Stimulated activated naive CD8-positive, alpha-beta T cell treated with anti-CD3 and anti-CD28 coated beads, Interleukin-15, Interleukin-2, amounts not matched to agents 100 U/mL and 50 U/mL, for 24 hours (primary cell): ENCODE measurements around the gene SWAP70.

Experiments used
- ATAC-seq: fragments of 150-1000 bp; cut with Tn5 transposase; one replicate; pipeline ENCODE4 v1.10.0; 2021
- DNase-seq: peaks from one replicate; pipeline ENCODE4 v3.0.0; 2021

The SWAP70 gene

DNA sequence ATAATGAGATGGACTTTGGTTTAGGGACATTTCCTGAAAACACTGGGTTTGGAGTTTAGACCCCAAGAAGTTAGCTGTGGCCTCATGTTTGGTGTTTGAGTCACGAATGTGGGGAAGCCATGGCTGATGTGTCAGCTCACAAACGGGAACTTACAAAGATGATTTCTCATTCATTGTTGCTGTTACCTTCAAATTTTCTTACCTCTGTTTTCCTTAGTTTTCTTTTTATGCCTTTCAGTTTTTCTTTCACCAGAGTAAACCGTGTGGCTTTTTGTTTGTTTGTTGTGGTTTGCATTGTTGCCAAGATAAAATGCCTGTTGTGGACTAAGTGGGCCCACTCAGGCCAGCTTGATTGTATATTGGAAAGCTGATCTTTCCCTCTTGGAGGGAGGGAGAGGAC is 89.1 kb downstream of the SWAP70 start:
- no peak for DNase-seq
- ATAC-seq = no peak

DNA sequence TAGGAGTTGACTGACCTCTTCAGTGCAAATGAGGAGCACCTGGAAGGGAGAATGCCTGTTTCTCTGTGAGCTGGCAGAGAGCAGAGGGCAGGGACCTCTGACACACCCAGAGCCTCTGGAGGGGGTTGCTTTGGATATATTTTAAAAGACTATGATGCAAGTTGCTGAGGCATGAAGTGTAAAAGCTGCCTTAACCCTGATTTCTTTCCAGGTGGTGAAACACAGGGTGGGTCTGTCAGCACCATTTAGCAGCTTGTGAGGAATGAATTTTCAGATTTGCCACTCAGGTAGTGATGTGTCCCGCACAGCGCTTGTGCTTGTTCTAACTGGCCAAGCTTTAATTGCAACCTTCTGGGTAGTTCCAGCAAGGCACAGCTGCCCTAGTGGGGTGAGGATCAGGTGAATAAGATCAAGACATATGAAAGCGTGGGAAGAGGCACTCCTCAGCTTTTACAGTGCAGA is 90.2 kb downstream of the SWAP70 start:
- DNase-seq (no peak), ATAC-seq (no peak)

DNA sequence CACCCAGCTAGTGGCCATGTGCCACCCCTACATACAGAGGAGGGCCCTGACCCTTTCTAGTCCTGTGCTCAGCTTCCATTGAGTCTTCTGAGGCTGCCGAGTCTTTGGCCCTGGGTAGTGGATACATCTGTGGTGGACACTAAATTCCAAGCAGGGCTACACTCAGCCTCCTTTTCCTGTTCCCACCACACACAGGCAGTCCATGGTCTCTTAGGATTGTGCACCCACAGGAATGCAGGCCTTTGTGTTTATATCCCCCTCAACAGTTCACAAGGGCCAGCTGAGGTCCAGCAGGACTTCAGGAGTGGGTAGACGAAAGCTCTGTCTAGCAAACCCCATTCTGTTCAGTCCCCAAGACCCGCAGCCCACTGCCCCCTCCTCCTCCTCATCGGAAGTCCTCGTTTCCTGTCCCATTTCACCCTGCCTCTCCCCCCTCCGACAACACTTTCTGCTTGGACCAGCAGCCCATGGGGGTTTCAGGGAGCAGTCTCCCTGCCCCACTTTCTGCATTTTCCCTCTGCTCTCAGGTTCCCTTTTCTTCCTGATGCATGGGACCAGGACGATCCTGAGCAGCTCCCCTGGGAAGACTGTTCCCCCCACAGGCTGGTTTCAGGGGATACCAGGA is 91.8 kb downstream of the SWAP70 start:
- ATAC-seq (no peak), DNase-seq (no peak)

DNA sequence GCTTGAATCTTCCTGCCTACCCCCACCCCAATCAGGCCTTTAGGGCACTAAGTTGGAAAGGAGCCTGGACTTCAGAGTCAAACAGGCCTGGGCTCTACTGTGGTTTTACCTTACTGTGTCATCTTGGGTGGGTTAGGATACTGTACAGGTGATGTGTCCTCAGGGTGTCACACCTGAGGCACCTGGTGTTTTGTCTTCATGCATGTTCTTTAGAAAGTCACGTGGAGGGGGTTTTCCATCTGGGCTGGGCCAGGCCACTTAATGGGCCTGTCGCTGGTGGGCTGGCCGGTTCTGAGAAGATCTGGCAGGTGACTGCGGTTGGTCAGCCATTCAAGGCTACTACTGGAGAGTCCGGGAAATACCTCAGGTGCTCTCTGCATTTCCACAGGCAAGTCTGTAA is 92.6 kb downstream of the SWAP70 start:
- ATAC-seq (no peak), DNase-seq (no peak)

DNA sequence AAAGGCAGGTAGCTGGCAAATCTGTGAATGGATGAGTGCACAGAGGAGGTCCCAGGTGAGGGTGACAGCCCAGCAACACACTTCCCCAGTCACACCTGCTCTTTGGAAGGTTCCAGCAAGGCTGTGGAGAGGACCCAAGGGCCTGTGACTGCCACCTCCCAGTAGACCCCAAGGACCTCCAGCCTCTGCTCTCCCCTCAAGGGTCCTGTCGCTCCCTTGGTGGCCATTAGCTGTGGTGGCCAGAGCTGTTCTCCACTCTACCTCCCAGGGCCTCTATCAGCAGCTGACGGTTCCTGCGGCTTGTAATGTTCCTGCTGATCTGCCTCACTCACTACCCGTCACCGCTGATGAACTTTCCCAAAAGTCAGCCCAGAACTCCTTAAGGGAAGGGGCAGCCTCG is 93.0 kb downstream of the SWAP70 start:
- DNase-seq (no peak), ATAC-seq (no peak)

DNA sequence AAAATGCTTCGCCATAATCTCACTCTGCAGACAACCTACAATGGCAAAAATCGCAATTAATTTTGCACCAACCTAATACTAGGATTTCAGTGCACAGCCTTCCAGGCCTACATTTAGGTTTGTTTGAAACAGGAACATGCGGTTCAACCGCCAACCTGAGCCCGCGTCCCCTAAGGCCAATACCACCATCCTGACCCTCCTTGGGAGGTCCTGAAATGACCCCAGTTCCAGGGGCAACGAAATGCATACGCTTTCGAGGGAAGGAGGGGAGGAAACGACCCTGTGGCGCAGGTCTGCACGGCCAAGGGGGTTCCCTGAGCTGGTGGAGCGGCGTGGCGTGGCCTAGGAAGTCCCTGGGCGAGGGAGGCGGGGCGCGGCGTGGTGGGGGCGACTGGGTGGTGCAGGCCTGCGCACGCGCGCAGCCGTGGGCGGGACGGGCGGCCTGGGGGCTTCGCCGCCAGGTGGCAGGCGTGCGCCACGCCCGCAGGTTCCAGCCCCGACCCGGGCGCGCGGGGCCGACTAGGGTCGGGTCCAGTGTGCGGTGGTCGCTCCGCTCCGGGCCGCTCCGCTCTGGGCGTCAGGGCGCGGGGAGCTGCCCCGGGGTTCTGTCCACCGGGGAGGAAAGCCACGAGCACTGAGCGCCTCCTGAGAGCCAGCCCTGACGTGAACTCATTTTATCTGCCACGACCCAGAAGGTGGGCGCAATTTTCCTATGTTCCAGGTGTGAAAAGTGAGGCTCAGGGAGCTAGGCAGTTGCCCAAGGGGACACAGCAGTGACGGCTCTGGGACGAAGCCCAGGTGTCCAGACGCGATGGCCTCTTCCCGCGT is 94.1 kb downstream of the SWAP70 start:
- peak; percentile 96 for DNase-seq
- peak; percentile 55 for ATAC-seq

DNA sequence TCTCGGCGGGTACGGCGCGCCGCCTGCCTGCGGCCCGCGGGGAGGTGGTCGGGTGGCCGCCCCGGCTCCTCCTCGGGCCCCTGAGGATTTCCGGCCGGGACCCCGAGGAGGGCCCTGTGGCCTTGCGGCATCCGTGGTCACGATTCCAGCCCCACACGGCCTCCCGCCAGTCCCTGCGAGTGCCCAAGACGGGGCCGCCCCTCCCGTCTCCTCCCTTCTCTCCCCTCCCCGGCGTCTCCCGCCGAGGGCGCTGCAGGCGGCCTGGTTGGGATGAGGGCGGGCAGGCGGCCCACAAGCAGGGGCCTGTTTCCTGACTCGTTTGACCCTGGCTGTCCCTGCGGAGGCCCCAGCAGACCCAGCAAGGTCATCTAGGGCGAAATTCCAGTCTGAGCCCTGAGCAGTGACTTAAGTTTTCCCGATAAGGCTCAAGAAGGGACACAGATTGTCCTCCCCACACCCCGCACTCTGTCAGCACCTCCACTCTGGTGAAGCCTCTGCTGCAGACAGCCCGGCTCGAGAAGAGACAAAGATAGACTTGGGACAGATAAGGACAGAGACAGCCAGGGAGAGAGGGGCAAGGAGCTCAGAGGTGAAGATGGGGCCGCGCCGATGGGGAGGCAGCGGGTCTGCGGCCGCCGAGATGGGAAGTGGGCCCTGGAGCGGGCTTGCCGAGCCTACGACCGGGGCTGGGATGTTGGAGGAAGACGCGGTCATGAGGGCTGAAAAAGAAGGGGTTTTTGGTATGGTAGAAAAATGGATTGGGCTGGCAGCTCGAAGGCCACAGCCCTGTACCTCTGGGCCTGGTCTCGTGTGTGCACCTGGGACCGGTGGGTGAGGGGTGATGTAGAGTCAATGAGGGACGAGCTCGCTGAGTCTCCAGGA is 95.0 kb downstream of the SWAP70 start:
- DNase-seq = peak; percentile 76
- peak; percentile 20 for ATAC-seq

DNA sequence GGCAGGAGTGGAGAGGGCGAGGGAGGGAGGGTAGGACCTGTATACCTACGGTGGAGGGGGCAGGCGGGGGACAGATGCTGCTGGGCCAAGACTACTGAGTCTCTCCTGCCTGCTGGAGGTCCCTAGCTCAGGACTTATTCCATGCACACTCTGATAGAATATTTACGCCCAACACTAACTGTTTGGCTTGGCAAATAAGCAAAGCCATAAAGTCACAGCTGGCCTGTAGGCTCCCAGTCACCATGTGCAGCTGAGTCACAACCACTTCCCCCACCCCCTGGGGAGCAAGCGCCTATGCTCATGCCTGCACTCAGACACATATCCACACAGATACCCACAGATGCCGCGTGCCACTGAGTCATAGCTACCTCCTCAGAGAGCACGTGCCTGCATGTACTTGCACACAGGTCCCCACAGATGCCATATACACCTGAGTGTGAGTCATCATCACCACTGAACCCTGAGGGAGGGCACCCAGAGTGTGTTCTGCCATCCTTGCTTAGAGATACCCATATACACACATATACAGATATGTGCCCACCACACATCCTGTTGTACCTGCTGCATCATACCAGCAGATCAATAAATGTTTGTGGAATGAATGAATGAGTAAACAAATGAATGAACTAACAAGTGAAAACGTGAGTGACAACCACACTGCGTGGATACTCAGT is 95.8 kb downstream of the SWAP70 start:
- ATAC-seq (peak; percentile 91), DNase-seq (peak; percentile 90)

DNA sequence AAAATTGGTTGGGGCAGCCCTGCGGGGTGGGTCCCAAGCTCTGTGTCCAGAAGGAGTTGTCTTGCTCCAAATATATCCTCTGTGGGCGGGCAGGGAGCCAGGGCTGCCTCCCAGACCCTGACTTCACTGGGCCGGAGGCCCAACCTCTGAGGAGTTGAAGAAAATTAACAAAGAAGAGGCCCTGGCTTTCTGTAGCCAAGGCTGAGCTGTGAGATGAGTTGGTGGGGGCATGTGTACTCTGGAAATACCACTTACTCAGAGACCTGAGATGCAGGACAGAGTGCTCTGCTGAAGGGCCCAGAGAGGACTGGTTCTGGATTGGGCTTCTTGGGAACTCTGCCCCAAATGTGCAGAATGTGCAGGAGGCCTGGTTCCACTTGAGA is 96.3 kb downstream of the SWAP70 start:
- no peak for ATAC-seq
- DNase-seq = peak; percentile 14

DNA sequence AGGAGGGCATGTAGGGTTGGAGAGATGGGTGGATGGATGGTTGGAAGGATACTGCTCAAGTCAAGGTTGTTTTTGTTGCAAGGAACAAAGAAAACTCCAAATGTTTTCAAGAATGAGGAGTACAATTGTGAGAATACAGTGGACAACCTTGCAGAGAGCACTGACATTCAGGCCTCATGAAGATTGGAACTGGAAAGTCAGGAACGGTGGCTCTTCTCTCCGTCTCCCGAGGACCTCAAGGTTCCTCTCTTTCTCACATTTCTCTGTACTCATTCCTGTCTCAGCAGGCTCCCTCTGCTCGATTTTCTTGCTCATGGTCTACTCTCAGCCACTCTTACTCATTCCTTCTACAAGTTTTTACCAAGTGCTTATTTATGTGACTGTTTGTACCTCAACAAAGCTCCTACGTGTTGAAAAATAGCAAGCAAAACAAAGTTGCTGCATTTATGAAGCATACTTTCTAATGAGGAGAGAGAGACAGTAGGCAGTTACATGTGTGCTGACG is 97.6 kb downstream of the SWAP70 start:
- DNase-seq = no peak
- no peak for ATAC-seq

DNA sequence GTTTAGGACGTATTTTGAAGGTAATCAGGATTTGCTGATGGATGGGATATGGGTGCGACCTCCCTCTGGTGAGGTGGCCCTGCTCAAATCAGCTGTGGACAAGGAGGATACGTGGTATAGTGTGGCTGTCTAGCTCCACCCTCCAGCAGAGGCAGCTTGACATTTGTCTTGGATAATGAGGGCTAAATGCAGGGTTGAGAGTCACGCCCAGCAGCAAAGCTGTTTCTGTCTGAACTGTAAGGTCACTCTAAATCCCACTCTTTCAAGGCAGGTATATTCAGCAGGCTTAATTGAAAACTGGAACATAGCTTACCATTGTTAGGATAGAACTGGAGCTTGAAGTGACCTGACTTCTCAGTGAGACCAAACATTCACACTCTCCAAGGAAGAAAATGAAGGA is 98.7 kb downstream of the SWAP70 start:
- DNase-seq (no peak), ATAC-seq (no peak)

DNA sequence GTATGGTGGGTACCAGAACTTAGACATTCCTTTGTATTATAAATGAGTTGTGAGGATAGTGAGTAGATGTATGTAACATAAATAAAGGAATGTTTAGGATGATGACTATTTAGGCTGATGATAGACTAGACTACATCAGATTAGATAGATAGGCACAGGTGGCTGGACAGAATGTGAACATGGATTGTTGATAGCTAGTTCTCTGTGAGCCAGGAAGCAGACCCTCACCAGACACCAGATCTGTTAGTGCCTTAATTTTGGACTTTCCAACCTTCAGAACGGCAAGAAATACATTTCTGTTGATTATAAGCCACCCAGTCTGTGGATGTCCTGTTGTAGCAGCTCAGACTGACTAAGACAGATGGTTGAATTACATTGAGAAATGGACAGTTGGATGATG is 99.4 kb downstream of the SWAP70 start:
- ATAC-seq (no peak), DNase-seq (no peak)

DNA sequence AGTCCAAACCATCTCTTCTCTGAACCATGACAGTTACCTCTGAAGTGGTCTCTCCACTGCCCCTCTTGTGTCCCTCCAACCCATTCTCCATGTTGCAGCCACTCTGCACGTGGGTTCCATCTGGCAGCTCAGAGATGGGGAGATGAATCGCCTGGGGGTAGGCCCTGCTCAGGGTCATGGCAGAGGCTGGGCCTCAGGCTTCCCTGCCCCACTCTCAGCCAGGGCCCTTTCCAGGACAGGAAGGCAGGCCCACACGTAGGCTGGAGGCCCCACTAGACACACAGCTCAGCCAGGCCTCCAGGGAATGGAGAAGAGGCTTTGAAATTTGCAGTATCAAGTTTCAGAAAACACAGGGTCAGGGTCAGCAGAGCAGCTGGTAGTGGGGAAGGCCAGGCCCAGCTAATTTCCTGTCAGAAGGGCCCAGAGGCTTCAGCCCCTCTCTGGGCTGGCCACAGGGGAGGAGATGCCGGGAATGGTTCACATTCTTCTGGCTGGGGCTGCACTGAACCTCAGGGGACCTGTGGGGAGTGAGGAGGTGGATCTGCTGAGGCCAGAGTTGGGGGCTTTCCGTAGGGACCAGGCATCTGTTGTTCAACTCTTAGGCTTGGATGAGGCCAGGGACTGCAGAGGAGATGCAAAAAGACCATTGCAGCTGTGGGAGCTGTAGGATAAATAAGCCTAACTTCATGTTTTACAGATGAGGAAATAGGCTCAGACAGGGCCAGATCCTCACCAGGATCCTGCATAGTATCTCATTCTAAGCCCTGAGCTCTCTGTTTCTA is 101.6 kb downstream of the SWAP70 start:
- no peak for DNase-seq

DNA sequence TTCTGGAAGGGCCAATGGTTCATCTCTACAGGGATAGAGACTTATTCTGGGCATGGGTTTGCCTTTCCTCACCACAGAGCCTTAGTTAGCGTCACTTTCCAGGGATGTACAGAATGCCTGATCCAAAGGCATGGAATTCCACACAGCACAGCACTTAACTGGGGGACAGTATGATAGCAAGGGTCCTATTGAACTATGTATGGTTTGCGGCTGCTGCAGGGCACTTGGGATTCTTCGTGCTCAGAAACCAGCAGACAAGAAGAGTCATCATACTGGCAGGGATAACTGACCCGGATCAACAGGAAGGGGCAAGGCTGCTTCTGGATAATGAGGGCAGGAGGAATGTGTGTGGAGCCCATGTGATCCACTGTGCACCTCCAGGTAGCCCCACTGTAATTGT is 105.7 kb downstream of the SWAP70 start:
- no peak for ATAC-seq

More for the DNA sequence above, 101.6 kb downstream of the SWAP70 start:
- no peak for ATAC-seq

DNA sequence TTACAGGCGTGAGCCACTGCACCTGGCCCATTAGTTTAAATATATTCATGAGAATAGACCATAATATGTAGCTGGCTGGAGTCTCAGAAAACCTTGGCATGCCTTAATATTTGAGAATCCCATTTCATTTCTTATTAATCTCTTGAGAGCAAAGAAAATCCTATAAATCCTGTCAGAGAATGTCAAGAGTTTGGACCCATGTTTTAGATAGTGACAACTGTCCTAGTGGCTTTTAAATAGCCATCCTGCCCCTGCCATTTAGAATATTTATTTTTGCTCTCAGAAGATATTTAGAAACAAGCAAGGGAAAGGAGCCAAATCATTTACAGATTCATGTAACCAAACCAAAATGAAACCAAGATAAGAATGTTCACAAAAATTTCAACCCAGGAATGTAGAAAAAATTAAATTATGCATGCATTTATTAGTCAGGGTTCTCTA is 107.2 kb downstream of the SWAP70 start:
- ATAC-seq (no peak), DNase-seq (no peak)

More for the DNA sequence above, 105.7 kb downstream of the SWAP70 start:
- DNase-seq = no peak

DNA sequence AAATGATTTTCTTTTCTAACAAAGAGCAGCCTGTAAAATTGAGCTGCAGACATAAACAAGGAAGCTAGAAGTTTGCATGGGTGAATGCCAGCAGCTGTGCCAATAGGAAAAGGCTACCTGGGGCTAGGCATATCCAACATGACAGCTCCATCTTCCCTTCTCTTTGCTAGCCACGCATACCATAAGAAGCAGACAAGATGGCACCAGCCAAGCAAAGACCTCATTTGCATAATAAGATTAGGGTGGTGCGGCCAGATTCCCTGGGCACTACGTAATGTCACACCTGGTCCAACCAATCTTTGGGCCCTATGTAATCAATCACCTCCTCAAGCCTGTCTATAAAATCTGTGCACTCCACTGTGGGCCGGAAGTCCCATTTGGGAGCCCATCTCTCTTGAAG is 108.3 kb downstream of the SWAP70 start:
- DNase-seq (no peak), ATAC-seq (no peak)

DNA sequence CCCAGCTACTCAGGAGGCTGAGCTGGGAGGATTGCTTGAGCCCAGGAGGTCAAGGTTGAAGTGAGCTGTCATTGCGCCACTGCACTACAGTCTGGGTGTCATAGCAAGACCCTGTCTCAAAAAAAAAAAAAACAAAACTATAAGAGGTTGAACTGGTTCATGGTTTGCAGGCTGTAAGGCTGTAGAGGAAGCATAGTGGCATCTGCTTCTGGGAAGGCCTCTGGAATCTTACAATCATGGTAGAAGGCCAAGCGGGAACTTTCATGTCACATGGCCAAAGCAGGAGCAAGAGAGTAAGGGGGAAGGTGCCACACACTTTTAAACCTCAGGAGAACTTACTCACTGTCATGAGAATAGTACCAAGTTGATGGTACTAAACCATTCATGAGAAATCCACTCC is 109.6 kb downstream of the SWAP70 start:
- DNase-seq = no peak

DNA sequence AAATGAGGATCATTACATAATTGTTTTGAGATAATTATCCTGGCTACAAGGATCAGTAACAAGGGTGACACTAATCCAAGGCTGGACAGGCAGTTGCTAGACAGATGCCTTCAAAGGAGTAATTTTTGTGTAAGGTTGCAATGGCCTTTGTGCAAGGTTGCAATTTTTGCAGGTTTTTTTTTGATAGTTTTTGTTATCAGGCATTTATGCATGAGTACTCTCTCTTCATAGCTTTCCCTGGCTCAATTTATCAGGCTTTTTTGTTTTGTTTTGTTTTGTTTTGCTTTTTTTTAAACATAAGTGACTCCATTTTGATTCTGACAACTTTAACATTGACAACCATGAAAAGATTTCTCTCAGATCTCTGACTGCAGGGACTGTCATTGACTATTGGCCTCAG is 110.2 kb downstream of the SWAP70 start:
- no peak for DNase-seq
- ATAC-seq = no peak

More for the DNA sequence above, 109.6 kb downstream of the SWAP70 start:
- ATAC-seq = no peak

DNA sequence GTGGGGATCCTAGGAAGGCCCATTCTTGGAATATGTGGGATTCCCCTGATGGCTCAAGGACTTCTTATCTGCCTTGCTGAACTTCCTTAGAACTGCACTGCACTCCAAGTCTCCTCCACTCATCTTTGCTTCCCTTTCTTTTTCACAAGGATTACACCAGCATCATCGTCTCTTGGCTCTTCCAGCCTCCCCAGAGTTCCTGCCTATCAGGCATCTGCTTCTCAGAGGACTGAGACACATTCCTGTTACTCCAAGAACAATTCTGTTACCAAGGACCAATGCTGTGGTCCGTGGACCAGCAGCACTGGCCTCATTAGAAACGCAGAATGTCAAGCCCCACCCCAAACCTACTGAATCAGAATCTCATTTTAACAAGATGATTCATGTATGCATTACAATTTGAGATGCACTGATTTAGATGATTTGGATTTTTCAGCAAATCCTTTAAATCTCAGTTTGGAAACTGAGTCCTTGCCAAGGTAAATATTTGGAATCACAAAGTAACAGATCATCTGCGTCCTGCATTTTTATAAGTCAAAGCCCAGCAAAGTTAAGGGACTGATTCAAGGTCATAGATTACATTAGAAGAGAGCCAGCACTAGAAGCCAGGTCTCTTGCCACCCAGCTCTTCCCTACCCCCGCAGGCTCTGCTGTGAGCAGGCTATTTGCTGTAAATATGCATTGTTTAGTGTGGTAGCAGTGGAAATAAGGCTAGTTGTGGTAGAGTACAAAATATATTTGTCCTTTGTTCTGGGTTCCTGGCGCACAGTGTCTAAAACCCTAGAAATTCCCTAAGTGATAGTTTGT is 110.9 kb downstream of the SWAP70 start:
- ATAC-seq (no peak), DNase-seq (no peak)

DNA sequence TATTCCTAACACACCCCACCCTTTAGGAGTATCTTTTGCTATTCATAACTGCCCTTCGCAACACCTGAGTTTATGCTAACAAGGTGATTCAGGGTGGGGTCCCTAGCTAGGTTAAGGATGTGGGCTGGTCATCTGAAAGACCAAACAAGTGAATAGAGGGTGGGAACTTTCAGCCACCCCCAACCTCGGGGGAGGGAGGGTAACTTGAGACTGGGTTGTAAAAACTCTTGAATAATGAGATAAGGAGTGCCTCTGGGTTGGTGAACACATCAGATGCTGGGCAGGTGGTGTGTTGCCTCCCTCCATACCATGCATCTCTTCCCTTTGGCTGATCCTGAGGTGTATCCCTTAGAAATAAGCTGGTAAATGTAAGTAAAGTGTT is 111.5 kb downstream of the SWAP70 start:
- DNase-seq (no peak), ATAC-seq (no peak)
